GM12878 (cell line): ENCODE measurements around the gene CCDC17. TPM values are rescaled to one million over a fixed set of nuclear protein-coding genes. Genes with fewer than 3 reads are reported as not detected.
A peak's percentile ranks its signal among the peaks of the same experiment; 100 is the strongest.

ENCODE experiments used
- BCL11A ChIP-seq: IDR thresholded peaks from 2 replicates; pipeline ENCODE4 v1.6.1; 2011; ENCODE audit warnings: low read depth, low read length
- BHLHE40 ChIP-seq, 2 experiments: fragments of 450-650 bp in 1 of 2; IDR thresholded peaks; 2 replicates each; pipeline ENCODE4 v1.6.1; 2011 to 2017; ENCODE audit warnings: low read depth in 2 of 2, borderline replicate concordance in 1 of 2, improper control_type of control experiment in 1 of 2, low read length in 1 of 2, mild to moderate bottlenecking in 1 of 2
- CBX5 ChIP-seq: sonication (generic); IDR thresholded peaks from 2 replicates; pipeline ENCODE4 v1.6.1; 2016; ENCODE audit warnings: low read depth, moderate library complexity, mild to moderate bottlenecking, inconsistent platforms
- CHD1 ChIP-seq: IDR thresholded peaks from 2 replicates; pipeline ENCODE4 v1.6.1; 2012; ENCODE audit warnings: low read depth, low read length, improper control_type of control experiment
- E2F4 ChIP-seq: IDR thresholded peaks from 2 replicates; pipeline ENCODE4 v1.6.1; 2012; ENCODE audit warnings: low read depth, low read length, improper control_type of control experiment
- ELK1 ChIP-seq: IDR thresholded peaks from 2 replicates; pipeline ENCODE4 v1.6.1; 2012; ENCODE audit warnings: low read depth, low read length, improper control_type of control experiment
- ETV6 ChIP-seq, 2 experiments: fragments of 450-650 bp in 1 of 2; IDR thresholded peaks in 1 of 2; conservative IDR thresholded peaks in 1 of 2; 2 replicates each; pipeline ENCODE4 v1.6.1; 2014; ENCODE audit warnings: antibody characterized with exemption in 1 of 2, borderline replicate concordance in 1 of 2, low read depth in 1 of 2, mild to moderate bottlenecking in 1 of 2, moderate library complexity in 1 of 2
- GABPA ChIP-seq: IDR thresholded peaks from 2 replicates; pipeline ENCODE4 v1.6.1; 2014; ENCODE audit warnings: antibody characterized with exemption, low read depth, mild to moderate bottlenecking, inconsistent platforms
- IRF3 ChIP-seq: fragments of 450-650 bp; IDR thresholded peaks from 2 replicates; pipeline ENCODE4 v1.6.1; 2014; ENCODE audit warnings: mild to moderate bottlenecking
- JUND ChIP-seq: IDR thresholded peaks from 2 replicates; pipeline ENCODE4 v1.6.1; 2012; ENCODE audit warnings: low read depth, mild to moderate bottlenecking, low read length, improper control_type of control experiment, moderate library complexity
- MYB ChIP-seq: fragments of 150-350 bp; IDR thresholded peaks from 2 replicates; pipeline ENCODE4 v1.6.1; 2014; ENCODE audit warnings: mild to moderate bottlenecking, low read depth, low read length, borderline replicate concordance
- NBN ChIP-seq: fragments of 450-650 bp; IDR thresholded peaks from 2 replicates; pipeline ENCODE4 v1.6.1; 2016
- NR2C1 ChIP-seq: fragments of 450-650 bp; IDR thresholded peaks from 2 replicates; pipeline ENCODE4 v1.6.1; 2017; ENCODE audit warnings: antibody characterized with exemption, mild to moderate bottlenecking, moderate library complexity
- NR2C2 ChIP-seq: IDR thresholded peaks from 2 replicates; pipeline ENCODE4 v1.6.1; 2011; ENCODE audit warnings: borderline replicate concordance, low read depth; ENCODE audit not compliant: control insufficient read depth, insufficient read length
- PML ChIP-seq: IDR thresholded peaks from 2 replicates; pipeline ENCODE4 v1.6.1; 2012; ENCODE audit warnings: low read length, inconsistent platforms
- POLR2AphosphoS2 ChIP-seq: IDR thresholded peaks from 2 replicates; pipeline ENCODE4 v1.6.1; 2011; ENCODE audit warnings: low read depth, mild to moderate bottlenecking, low read length, improper control_type of control experiment, moderate library complexity
- RELA ChIP-seq: fragments of 450-650 bp; IDR thresholded peaks from 2 replicates; pipeline ENCODE4 v1.8.0; 2014; ENCODE audit warnings: borderline replicate concordance; ENCODE audit not compliant: partially characterized antibody
- RFX5 ChIP-seq: IDR thresholded peaks from 2 replicates; pipeline ENCODE4 v1.6.1; 2011; ENCODE audit warnings: low read depth, low read length, improper control_type of control experiment
- SP1 ChIP-seq: IDR thresholded peaks from one replicate; pipeline ENCODE4 v1.6.1; 2011; ENCODE audit warnings: low read depth, low read length
- SPI1 ChIP-seq: IDR thresholded peaks from 2 replicates; pipeline ENCODE4 v1.6.1; 2011; ENCODE audit warnings: low read depth, mild to moderate bottlenecking, low read length, moderate library complexity, borderline replicate concordance; ENCODE audit not compliant: insufficient read depth
- SUPT20H ChIP-seq: IDR thresholded peaks from 2 replicates; pipeline ENCODE4 v1.6.1; 2011; ENCODE audit warnings: low read depth, mild to moderate bottlenecking, low read length, moderate library complexity, borderline replicate concordance; ENCODE audit not compliant: control insufficient read depth
- WRNIP1 ChIP-seq: IDR thresholded peaks from 2 replicates; pipeline ENCODE4 v1.6.1; 2011; ENCODE audit warnings: low read depth, low read length, improper control_type of control experiment, borderline replicate concordance
- YY1 ChIP-seq: IDR thresholded peaks from 2 replicates; pipeline ENCODE4 v1.6.1; 2011; ENCODE audit warnings: low read depth, mild to moderate bottlenecking, low read length
- ZNF274 ChIP-seq: IDR thresholded peaks from one replicate; pipeline ENCODE4 v1.8.0; 2011; ENCODE audit not compliant: insufficient read length, insufficient read depth
- polyA plus RNA-seq, 11 experiments: library from polyadenylated mRNA; depleted of rRNA in 4 of 11; unstranded in 6 of 11; stranded (reverse) in 5 of 11; fragments of >200 nt; fragmentation: Nextera tagmentation in 4 of 11; fragmentation: Illumina TruSeq in 1 of 11; extraction: Ambion mirVana in 4 of 11; extraction: Trizol in 1 of 11; gene quantifications; 1 replicate in 1 of 11; 2 replicates in 10 of 11; pipeline versions ENCODE4 v1.2.1 to v1.2.3, GENCODE V29; 2011 to 2016; ENCODE audit warnings: inconsistent platforms in 2 of 11, missing spikeins in 2 of 11, low read depth in 1 of 11
- total RNA-seq, 4 experiments: library from RNA; depleted of rRNA in 3 of 4; stranded (reverse); fragments of >200 nt in 3 of 4; fragmentation: Illumina TruSeq in 1 of 4; extraction: Trizol in 1 of 4; gene quantifications; 2 replicates each; pipeline versions ENCODE4 v1.2.1 to v1.2.3, GENCODE V29; 2013 to 2021

The CCDC17 gene
- total and polyA plus RNA-seq, 10 of the 15 experiments (the other 5 are each of a cell fraction or from before 2014, with no cell fraction given): 0.15 to 1.9 (median 0.69) TPM

GRCh38 chr1:45583666-45584350, 40.0 kb downstream of the CCDC17 start, which contains the start of gene NASP (continued):
- 0 out of 2 replicates have a peak, but pooled peaks have one; percentile 10 for TF ChIP-seq BCL11A
- no peak for TF ChIP-seq RFX5
- TF ChIP-seq JUND: no peak
- no peak for TF ChIP-seq ZNF274
- no peak; the same call in 1 of the 2 replicates for TF ChIP-seq SPI1
- peak; percentile 84 for TF ChIP-seq SP1
- TF ChIP-seq ELK1: peak; percentile 66
- peak; percentile 90; the same call in 1 of the 2 replicates for TF ChIP-seq YY1
- peak; percentile 15 for TF ChIP-seq RELA
- no peak for TF ChIP-seq IRF3
- peak; percentile 96 for TF ChIP-seq POLR2AphosphoS2
- TF ChIP-seq BHLHE40 (IDR thresholded peaks at IDR 0.05; ENCODE audit: borderline replicate concordance in 1 of 2, low read depth in 2 of 2, low read length in 1 of 2): no peak
- 0 out of 2 replicates have a peak, but pooled peaks have one; percentile 32 for TF ChIP-seq E2F4
- TF ChIP-seq ETV6 (conservative IDR thresholded peaks at IDR 0.05 in 1 of 2, IDR thresholded peaks at IDR 0.05 in 1 of 2; ENCODE audit: borderline replicate concordance in 1 of 2, low read depth in 1 of 2): no peak
- no peak for TF ChIP-seq MYB
- TF ChIP-seq NR2C1: no peak
- peak; percentile 80; the same call in 1 of the 2 replicates for TF ChIP-seq CHD1
- no peak for TF ChIP-seq NR2C2
- TF ChIP-seq PML: peak; percentile 98
- TF ChIP-seq WRNIP1: no peak
- peak; percentile 81 for TF ChIP-seq GABPA
- TF ChIP-seq SUPT20H: no peak
- TF ChIP-seq NBN: peak; percentile 84; the same call in 1 of the 2 replicates
- no peak for TF ChIP-seq CBX5
